ENCODE measurements around the gene NOTO. TPM values are rescaled to one million over a fixed set of nuclear protein-coding genes. Genes with fewer than 3 reads are reported as not detected.
A peak's percentile ranks its signal among the peaks of the same experiment; 100 is the strongest.

The NOTO gene
- total RNA-seq, 4 donors from 2014 or later, result not detected

- WGBS, 2 donors, result 64 to 74% methylated on average over 6 of the region's 6 CpGs
- no peaks in the 10 kb centered on the region for H3K36me3 ChIP-seq
- DNase-seq (ENCODE audit: low spot score in 2 of 2), result no peak
- peaks cover 0 to 3% of the 10 kb centered on the region in 2 donors for H3K27me3 ChIP-seq
- H3K4me3 ChIP-seq, result no peak overlapping the region
- peaks cover 0 to 26% (median 16%) of the 10 kb centered on the region in 4 donors for H3K4me1 ChIP-seq
- TF ChIP-seq CTCF (IDR thresholded peaks at IDR 0.05) (no peak), EP300 (IDR thresholded peaks at IDR 0.05) (no peak), POLR2A (IDR thresholded peaks at IDR 0.05) (no peak)
- H3K27ac ChIP-seq, result no peak overlapping the region
- H3K9me3 ChIP-seq, result no peaks in the 10 kb centered on the region
Observed at GRCh38 chr2:73172963-73173362, 29.4 kb upstream of the NOTO start.

GRCh38 chr2:73173781-73174180 is 28.6 kb upstream of the NOTO start:
- peaks cover 0 to 12% of the 10 kb centered on the region in 2 donors for H3K27me3 ChIP-seq
- no peaks in the 10 kb centered on the region for H3K9me3 ChIP-seq
- no peak for TF ChIP-seq POLR2A (IDR thresholded peaks at IDR 0.05)
- no peak overlapping the region for H3K4me3 ChIP-seq
- H3K27ac ChIP-seq, result no peak overlapping the region
- H3K36me3 ChIP-seq, result no peaks in the 10 kb centered on the region
- 93 to 97% methylated on average over 7 of the region's 7 CpGs for WGBS, 2 donors
- H3K4me1 ChIP-seq, result peaks cover 0 to 27% (median 16%) of the 10 kb centered on the region in 4 donors
- no peak for DNase-seq (ENCODE audit: low spot score in 2 of 2)

- DNase-seq (ENCODE audit: low spot score in 2 of 2), result no peak
- H3K4me1 ChIP-seq, result peaks cover 0 to 27% (median 16%) of the 10 kb centered on the region in 4 donors
- H3K27me3 ChIP-seq, result peaks cover 0 to 16% of the 10 kb centered on the region in 2 donors
- WGBS, 2 donors, result 94 to 95% methylated on average over 10 of the region's 10 CpGs
- H3K9me3 ChIP-seq, result no peaks in the 10 kb centered on the region
- no peak overlapping the region for H3K27ac ChIP-seq
- TF ChIP-seq CTCF (IDR thresholded peaks at IDR 0.05) (no peak), POLR2A (IDR thresholded peaks at IDR 0.05) (no peak), EP300 (IDR thresholded peaks at IDR 0.05) (no peak)
- no peak overlapping the region for H3K4me3 ChIP-seq
- no peaks in the 10 kb centered on the region for H3K36me3 ChIP-seq
Observed at GRCh38 chr2:73174244-73174643, 28.1 kb upstream of the NOTO start.

GRCh38 chr2:73174941-73175662 is 27.3 kb upstream of the NOTO start:
- 26 to 35% methylated on average over 15 to 17 of the region's 25 CpGs for WGBS, 2 donors
- H3K9me3 ChIP-seq, result no peaks in the 10 kb centered on the region
- peak overlapping the region in 1 of 4 donors; percentile 92 for H3K27ac ChIP-seq
- peaks cover 0 to 27% (median 16%) of the 10 kb centered on the region in 4 donors for H3K4me1 ChIP-seq
- H3K36me3 ChIP-seq, result no peaks in the 10 kb centered on the region
- peaks cover 0 to 25% of the 10 kb centered on the region in 2 donors for H3K27me3 ChIP-seq
- DNase-seq (ENCODE audit: low spot score in 2 of 2), result no peak
- H3K4me3 ChIP-seq, result peak overlapping the region; percentile 12 to 68 (median 55)
- no peak for TF ChIP-seq POLR2A (IDR thresholded peaks at IDR 0.05)
- TF ChIP-seq CTCF (IDR thresholded peaks at IDR 0.05), result no peak
- no peak for TF ChIP-seq EP300 (IDR thresholded peaks at IDR 0.05)

- peak overlapping the region; percentile 12 to 68 (median 55) for H3K4me3 ChIP-seq
- H3K9me3 ChIP-seq, result no peaks in the 10 kb centered on the region
- H3K27ac ChIP-seq, result peak overlapping the region in 2 of 4 donors; percentile 84 to 92
- no peak for TF ChIP-seq POLR2A (IDR thresholded peaks at IDR 0.05)
- TF ChIP-seq EP300 (IDR thresholded peaks at IDR 0.05), result peak in 1 of 2 donors; percentile 6
- no peaks in the 10 kb centered on the region for H3K36me3 ChIP-seq
- 1 to 2% methylated on average over 12 to 38 of the region's 59 CpGs for WGBS, 2 donors
- H3K4me1 ChIP-seq, result peaks cover 0 to 27% (median 16%) of the 10 kb centered on the region in 4 donors
- DNase-seq (ENCODE audit: low spot score in 2 of 2), result peak; percentile 43 to 64
- H3K27me3 ChIP-seq, result peaks cover 0 to 29% of the 10 kb centered on the region in 2 donors
Observed at GRCh38 chr2:73175663-73176204, 26.6 kb upstream of the NOTO start.
